GM13977 (cell line): Measurements from ENCODE around the gene ZBTB2.
"Not testable (repeated sequence)": the region's sequence is repeated elsewhere in the genome, so short reads cannot be mapped to it uniquely, and the experiment has no call there.

Source experiments
- DNase-seq: peaks from one replicate; pipeline ENCODE4 v3.0.0; 2012; ENCODE audit warnings: low spot score
- CTCF ChIP-seq: IDR thresholded peaks from 2 replicates; pipeline ENCODE4 v1.5.1; 2012; ENCODE audit warnings: mild to moderate bottlenecking, control low read depth; ENCODE audit not compliant: insufficient read depth; ENCODE audit errors: extremely low read depth, missing control alignments
- in situ Hi-C: fragments of 300-500 bp; cut with MboI; formaldehyde crosslinking; loops from one replicate; pipeline ENCODE4 v1.12.0; 2022; ENCODE audit warnings: low sequenced_read_pairs, low pct_unique_long_range_greater_than_20kb, mixed read lengths, inconsistent platforms; ENCODE audit not compliant: unreplicated experiment

The ZBTB2 gene

GRCh38 chr6:151320140-151320539, 71.2 kb downstream of the ZBTB2 start:
- in situ Hi-C loops = loop anchor here (10.0 kb wide), 1 partner anchor 305 kb away; no protein-coding TSS in a partner anchor
- no peak for DNase-seq
- TF ChIP-seq CTCF = no peak

- no peak for TF ChIP-seq CTCF
- in situ Hi-C loops = no loop called here
- DNase-seq = no peak
Observed at GRCh38 chr6:151317995-151318365, 73.4 kb downstream of the ZBTB2 start.

- no peak for TF ChIP-seq CTCF
- in situ Hi-C loops = no loop called here
- DNase-seq = no peak
Observed at GRCh38 chr6:151317103-151317994, 74.0 kb downstream of the ZBTB2 start.

GRCh38 chr6:151315661-151316060, 75.7 kb downstream of the ZBTB2 start:
- in situ Hi-C loops, DNase-seq: not testable (repeated sequence)
